ENCODE measurements around the gene ROR2.

The ROR2 gene

GRCh38 chr9:91847581-91848091 lies 102.4 kb downstream of the ROR2 start:
- H3K27ac ChIP-seq (ENCODE audit: low read depth, low read length): no peak overlapping the region
- H3K36me3 ChIP-seq (ENCODE audit: control insufficient read depth, insufficient read depth, low read length): no peaks in the 10 kb centered on the region
- no peak overlapping the region for H3K9ac ChIP-seq (ENCODE audit: low read length)
- no peak overlapping the region for H3K4me3 ChIP-seq (ENCODE audit: low read length)
- peaks cover 25% of the 10 kb centered on the region for H3K4me1 ChIP-seq (ENCODE audit: control insufficient read depth, insufficient read depth, low read length)
- H3K27me3 ChIP-seq (ENCODE audit: control insufficient read depth, insufficient read depth, low read length): no peaks in the 10 kb centered on the region

- Histone ChIP-seq H3K36me3 (ENCODE audit: control insufficient read depth, insufficient read depth, low read length) (no peaks in the 10 kb centered on the region), H3K27me3 (ENCODE audit: control insufficient read depth, insufficient read depth, low read length) (no peaks in the 10 kb centered on the region), H3K4me1 (ENCODE audit: control insufficient read depth, insufficient read depth, low read length) (peaks cover 30% of the 10 kb centered on the region), H3K27ac (ENCODE audit: low read depth, low read length) (no peak overlapping the region), H3K9ac (ENCODE audit: low read length) (no peak overlapping the region), H3K4me3 (ENCODE audit: low read length) (no peak overlapping the region)
Observed at GRCh38 chr9:91845879-91846278, 104.1 kb downstream of the ROR2 start.

DNA sequence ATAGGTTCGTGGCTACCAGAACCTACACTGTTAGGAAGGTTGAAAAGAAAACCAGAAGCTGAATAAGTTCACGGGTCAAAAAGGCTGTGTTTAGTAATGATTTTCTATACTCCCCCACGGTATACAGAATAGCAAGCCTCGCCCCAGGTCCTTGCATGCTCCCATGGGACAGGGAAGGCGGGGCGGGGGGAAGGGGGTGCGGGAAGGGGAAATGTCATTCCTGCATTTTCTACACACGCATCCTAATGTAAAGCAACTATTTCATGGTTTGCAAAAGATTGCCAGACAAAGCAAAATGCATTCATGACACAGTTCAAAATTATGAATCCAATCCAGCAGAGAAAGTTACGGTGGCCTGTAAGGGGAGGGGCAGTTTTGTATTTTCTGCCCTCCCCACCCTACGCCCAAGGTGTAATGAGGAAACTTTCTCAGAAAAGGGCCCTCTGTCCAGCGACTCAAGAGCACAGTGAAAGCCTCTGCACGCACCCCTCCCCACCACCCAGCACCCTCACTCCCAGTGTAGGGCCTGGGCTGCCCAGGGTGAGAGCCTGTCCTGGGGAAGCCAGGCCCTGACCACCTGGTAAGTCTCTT lies 105.2 kb downstream of the ROR2 start:
- H3K27ac ChIP-seq (ENCODE audit: low read depth, low read length): peak overlapping the region; percentile 77
- peaks cover 39% of the 10 kb centered on the region for H3K4me1 ChIP-seq (ENCODE audit: control insufficient read depth, insufficient read depth, low read length)
- no peak overlapping the region for H3K9ac ChIP-seq (ENCODE audit: low read length)

DNA sequence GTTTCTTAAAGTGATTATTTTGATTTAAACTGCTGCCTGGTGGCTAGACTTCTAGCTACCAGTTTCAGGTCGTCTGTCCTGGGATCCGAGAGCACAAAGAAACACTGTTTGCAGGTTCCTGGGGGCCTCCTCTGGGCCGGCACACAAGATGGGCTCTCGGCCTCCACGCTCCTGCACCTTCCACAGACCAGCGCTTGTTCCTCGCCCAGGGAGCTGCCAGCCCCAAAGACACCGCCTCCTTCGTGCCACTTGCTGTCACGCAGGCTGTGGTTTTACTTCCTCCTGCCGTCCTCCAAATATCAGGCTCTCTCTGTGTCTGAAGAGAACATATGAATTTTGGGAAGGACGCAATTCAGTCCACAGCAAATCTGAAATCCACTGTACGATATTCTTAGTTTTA lies 105.8 kb downstream of the ROR2 start:
- Histone ChIP-seq H3K27ac (ENCODE audit: low read depth, low read length) (peak overlapping the region; percentile 77), H3K4me3 (ENCODE audit: low read length) (peak overlapping the region; percentile 39), H3K4me1 (ENCODE audit: control insufficient read depth, insufficient read depth, low read length) (peaks cover 45% of the 10 kb centered on the region)

More for the DNA sequence above, 105.2 kb downstream of the ROR2 start:
- Histone ChIP-seq H3K36me3 (ENCODE audit: control insufficient read depth, insufficient read depth, low read length) (no peaks in the 10 kb centered on the region), H3K27me3 (ENCODE audit: control insufficient read depth, insufficient read depth, low read length) (no peaks in the 10 kb centered on the region), H3K4me3 (ENCODE audit: low read length) (no peak overlapping the region)

DNA sequence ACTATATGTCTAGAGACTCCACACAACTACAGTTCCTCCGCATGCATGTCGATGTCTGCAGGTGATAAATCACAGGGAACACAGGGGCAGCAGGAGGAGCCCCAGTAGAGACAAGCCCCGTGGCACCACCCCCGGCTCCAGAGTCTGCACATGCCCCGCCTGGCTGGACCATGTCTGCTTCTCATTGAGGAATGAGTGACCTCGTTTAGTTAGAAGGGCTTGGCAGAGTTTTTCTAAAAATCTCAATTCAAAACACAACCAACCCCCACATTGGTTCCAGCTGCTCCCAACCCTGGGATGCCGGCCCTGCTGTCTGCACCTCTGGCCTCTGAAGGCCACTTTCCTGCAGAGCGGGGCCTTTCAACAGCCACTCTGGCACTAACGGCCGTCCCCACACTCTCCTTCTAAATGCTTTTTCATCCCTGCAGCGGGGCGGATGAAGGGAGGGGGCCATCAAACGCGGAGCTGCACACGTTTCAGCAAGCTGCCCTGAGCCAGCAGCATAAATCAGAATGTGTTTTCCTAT lies 106.3 kb downstream of the ROR2 start:
- H3K27ac ChIP-seq (ENCODE audit: low read depth, low read length): peak overlapping the region; percentile 77
- no peaks in the 10 kb centered on the region for H3K36me3 ChIP-seq (ENCODE audit: control insufficient read depth, insufficient read depth, low read length)
- H3K27me3 ChIP-seq (ENCODE audit: control insufficient read depth, insufficient read depth, low read length): no peaks in the 10 kb centered on the region
- H3K9ac ChIP-seq (ENCODE audit: low read length): no peak overlapping the region
- H3K4me3 ChIP-seq (ENCODE audit: low read length): peak overlapping the region; percentile 39
- peaks cover 50% of the 10 kb centered on the region for H3K4me1 ChIP-seq (ENCODE audit: control insufficient read depth, insufficient read depth, low read length)

More for the DNA sequence above, 105.8 kb downstream of the ROR2 start:
- no peaks in the 10 kb centered on the region for H3K36me3 ChIP-seq (ENCODE audit: control insufficient read depth, insufficient read depth, low read length)
- H3K9ac ChIP-seq (ENCODE audit: low read length): no peak overlapping the region
- no peaks in the 10 kb centered on the region for H3K27me3 ChIP-seq (ENCODE audit: control insufficient read depth, insufficient read depth, low read length)

- Histone ChIP-seq H3K4me3 (ENCODE audit: low read length) (no peak overlapping the region), H3K9ac (ENCODE audit: low read length) (no peak overlapping the region), H3K27me3 (ENCODE audit: control insufficient read depth, insufficient read depth, low read length) (no peaks in the 10 kb centered on the region), H3K4me1 (ENCODE audit: control insufficient read depth, insufficient read depth, low read length) (peaks cover 55% of the 10 kb centered on the region), H3K36me3 (ENCODE audit: control insufficient read depth, insufficient read depth, low read length) (no peaks in the 10 kb centered on the region), H3K27ac (ENCODE audit: low read depth, low read length) (peak overlapping the region; percentile 77)
Observed at GRCh38 chr9:91843093-91843492, 106.9 kb downstream of the ROR2 start.

GRCh38 chr9:91842358-91843049 lies 107.5 kb downstream of the ROR2 start:
- peaks cover 53% of the 10 kb centered on the region for H3K4me1 ChIP-seq (ENCODE audit: control insufficient read depth, insufficient read depth, low read length)
- no peaks in the 10 kb centered on the region for H3K36me3 ChIP-seq (ENCODE audit: control insufficient read depth, insufficient read depth, low read length)
- no peak overlapping the region for H3K9ac ChIP-seq (ENCODE audit: low read length)
- no peaks in the 10 kb centered on the region for H3K27me3 ChIP-seq (ENCODE audit: control insufficient read depth, insufficient read depth, low read length)
- H3K27ac ChIP-seq (ENCODE audit: low read depth, low read length): peak overlapping the region; percentile 6
- H3K4me3 ChIP-seq (ENCODE audit: low read length): no peak overlapping the region

DNA sequence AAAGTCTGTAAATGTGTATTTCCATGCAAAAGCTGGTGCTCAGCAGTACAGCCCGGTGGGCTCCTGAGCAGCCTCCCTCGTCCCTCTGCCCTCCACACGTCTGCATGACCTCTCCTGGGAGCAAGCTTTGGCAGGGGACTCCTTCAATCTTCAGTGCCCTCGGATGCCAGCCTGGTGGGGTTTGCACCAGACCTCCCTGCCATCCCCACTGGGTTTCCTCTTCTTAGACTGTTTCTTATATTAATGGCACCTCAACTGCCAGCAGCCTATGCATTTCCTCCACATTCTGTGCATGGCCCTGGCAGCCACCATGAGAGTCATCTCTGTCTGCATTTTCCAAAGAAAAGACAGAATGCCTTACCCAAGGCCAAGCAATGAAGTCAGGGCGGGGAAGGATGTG lies 108.4 kb downstream of the ROR2 start:
- Histone ChIP-seq H3K27ac (ENCODE audit: low read depth, low read length) (no peak overlapping the region), H3K4me3 (ENCODE audit: low read length) (no peak overlapping the region), H3K4me1 (ENCODE audit: control insufficient read depth, insufficient read depth, low read length) (peaks cover 55% of the 10 kb centered on the region), H3K36me3 (ENCODE audit: control insufficient read depth, insufficient read depth, low read length) (no peaks in the 10 kb centered on the region), H3K9ac (ENCODE audit: low read length) (no peak overlapping the region), H3K27me3 (ENCODE audit: control insufficient read depth, insufficient read depth, low read length) (no peaks in the 10 kb centered on the region)

DNA sequence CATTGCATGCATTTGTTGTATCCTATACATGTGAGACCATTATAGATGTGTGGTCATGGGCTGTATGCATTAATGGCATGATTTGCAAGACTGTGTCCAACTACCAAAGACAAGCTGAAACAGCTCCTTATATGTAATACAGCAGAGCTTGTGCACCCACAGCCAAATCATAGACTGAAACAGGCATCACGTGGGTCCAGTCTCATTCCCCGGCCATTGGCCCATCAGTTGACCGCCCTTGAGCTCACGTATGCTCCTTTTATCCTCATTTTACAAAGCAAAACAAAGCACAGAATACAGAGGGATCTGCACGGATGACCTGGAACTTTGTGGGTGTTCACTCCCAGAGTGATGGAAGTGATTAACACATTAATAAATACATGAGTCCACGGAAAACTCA lies 109.1 kb downstream of the ROR2 start:
- H3K27me3 ChIP-seq (ENCODE audit: control insufficient read depth, insufficient read depth, low read length): no peaks in the 10 kb centered on the region
- no peaks in the 10 kb centered on the region for H3K36me3 ChIP-seq (ENCODE audit: control insufficient read depth, insufficient read depth, low read length)
- H3K4me3 ChIP-seq (ENCODE audit: low read length): no peak overlapping the region
- H3K9ac ChIP-seq (ENCODE audit: low read length): no peak overlapping the region
- peaks cover 60% of the 10 kb centered on the region for H3K4me1 ChIP-seq (ENCODE audit: control insufficient read depth, insufficient read depth, low read length)
- peak overlapping the region; percentile 39 for H3K27ac ChIP-seq (ENCODE audit: low read depth, low read length)

DNA sequence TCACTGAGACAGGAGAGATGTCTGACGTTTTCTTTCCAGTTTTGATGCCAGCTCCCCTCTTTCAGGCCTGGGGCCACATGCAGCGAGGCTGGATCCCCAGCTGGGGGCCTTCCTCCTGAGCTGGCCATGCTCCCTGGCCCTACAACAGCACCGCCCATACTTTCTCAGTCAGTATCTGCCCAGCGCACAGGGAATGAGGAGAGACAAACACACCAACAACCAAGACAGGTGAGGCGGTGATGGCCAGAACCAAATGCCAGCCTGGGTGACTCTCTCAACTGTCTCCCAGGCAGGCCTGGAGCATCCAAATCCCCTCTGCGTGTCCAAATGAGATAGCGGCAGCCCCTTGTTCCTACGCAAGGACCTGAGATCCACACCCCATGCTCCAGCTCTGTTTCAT lies 109.6 kb downstream of the ROR2 start:
- Histone ChIP-seq H3K36me3 (ENCODE audit: control insufficient read depth, insufficient read depth, low read length) (no peaks in the 10 kb centered on the region), H3K4me1 (ENCODE audit: control insufficient read depth, insufficient read depth, low read length) (peaks cover 64% of the 10 kb centered on the region), H3K27ac (ENCODE audit: low read depth, low read length) (peak overlapping the region; percentile 16), H3K9ac (ENCODE audit: low read length) (no peak overlapping the region), H3K4me3 (ENCODE audit: low read length) (no peak overlapping the region), H3K27me3 (ENCODE audit: control insufficient read depth, insufficient read depth, low read length) (no peaks in the 10 kb centered on the region)

GRCh38 chr9:91839926-91840465 lies 110.0 kb downstream of the ROR2 start:
- Histone ChIP-seq H3K27me3 (ENCODE audit: control insufficient read depth, insufficient read depth, low read length) (no peaks in the 10 kb centered on the region), H3K36me3 (ENCODE audit: control insufficient read depth, insufficient read depth, low read length) (no peaks in the 10 kb centered on the region), H3K27ac (ENCODE audit: low read depth, low read length) (peak overlapping the region; percentile 50), H3K9ac (ENCODE audit: low read length) (no peak overlapping the region), H3K4me3 (ENCODE audit: low read length) (no peak overlapping the region), H3K4me1 (ENCODE audit: control insufficient read depth, insufficient read depth, low read length) (peaks cover 68% of the 10 kb centered on the region)

GRCh38 chr9:91837981-91838731 lies 111.9 kb downstream of the ROR2 start:
- H3K27ac ChIP-seq (ENCODE audit: low read depth, low read length): peak overlapping the region; percentile 66
- no peaks in the 10 kb centered on the region for H3K27me3 ChIP-seq (ENCODE audit: control insufficient read depth, insufficient read depth, low read length)
- no peak overlapping the region for H3K9ac ChIP-seq (ENCODE audit: low read length)
- peaks cover 70% of the 10 kb centered on the region for H3K4me1 ChIP-seq (ENCODE audit: control insufficient read depth, insufficient read depth, low read length)
- peak overlapping the region; percentile 38 for H3K4me3 ChIP-seq (ENCODE audit: low read length)
- H3K36me3 ChIP-seq (ENCODE audit: control insufficient read depth, insufficient read depth, low read length): no peaks in the 10 kb centered on the region
